GM21717 (cell line): ENCODE measurements around the gene BANP.
"Not testable (repeated sequence)": the region's sequence is repeated elsewhere in the genome, so short reads cannot be mapped to it uniquely, and the experiment has no call there.

Experiments used
- ATAC-seq: cut with Tn5 transposase; IDR thresholded peaks from one replicate; pipeline ENCODE4 v1.9.1; 2021; ENCODE audit warnings: mild to moderate bottlenecking, moderate library complexity; ENCODE audit not compliant: unreplicated experiment

BANP gene

GRCh38 chr16:88118376-88118775, 167.1 kb downstream of the BANP start:
- no peak for ATAC-seq

- ATAC-seq: not testable (repeated sequence)
Measured at GRCh38 chr16:88118852-88119741, 167.9 kb downstream of the BANP start.

GRCh38 chr16:88119881-88120751, 168.9 kb downstream of the BANP start:
- ATAC-seq: not testable (repeated sequence)

- ATAC-seq: no peak
Measured at GRCh38 chr16:88120812-88121211, 169.6 kb downstream of the BANP start.

- not testable (repeated sequence) for ATAC-seq
Measured at GRCh38 chr16:88121391-88121790, 170.2 kb downstream of the BANP start.

GRCh38 chr16:88121886-88122580, 170.8 kb downstream of the BANP start:
- ATAC-seq: no peak
